Testis (tissue), 2 donors: ENCODE measurements around the gene HOMER1.

ENCODE experiments used
- POLR2A ChIP-seq: fragments of 450-650 bp; IDR thresholded peaks from one replicate; pipeline ENCODE4 v1.6.1; 2017; ENCODE audit warnings: antibody characterized with exemption, mild to moderate bottlenecking, moderate library complexity
- TF ChIP-seq, protein P1 (sequence below), 3 experiments: fragments of 450-650 bp in 2 of 3; fragments of 200-600 bp in 1 of 3; sonication (generic) in 1 of 3; IDR thresholded peaks; one replicate each; pipeline ENCODE4 v1.5.1; 2016 to 2019; ENCODE audit warnings: antibody characterized with exemption in 3 of 3, mild to moderate bottlenecking in 2 of 3, moderate library complexity in 1 of 3

DNA sequence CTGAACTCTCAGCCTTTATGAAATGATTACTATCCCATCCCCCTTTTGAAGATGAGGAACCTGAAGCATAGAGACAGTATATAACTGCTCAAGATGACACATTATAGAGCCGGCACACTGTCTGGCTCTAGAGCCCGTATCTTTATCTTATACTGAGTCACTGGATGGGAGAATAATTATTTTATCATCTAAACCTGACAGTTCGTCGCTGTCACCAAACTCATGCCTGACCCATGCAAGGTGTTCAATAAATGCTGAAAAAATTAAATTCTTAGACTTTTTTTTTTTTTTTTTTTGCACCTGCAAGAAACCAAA lies 38.8 kb downstream of the HOMER1 start:
- TF ChIP-seq, protein P1, sequence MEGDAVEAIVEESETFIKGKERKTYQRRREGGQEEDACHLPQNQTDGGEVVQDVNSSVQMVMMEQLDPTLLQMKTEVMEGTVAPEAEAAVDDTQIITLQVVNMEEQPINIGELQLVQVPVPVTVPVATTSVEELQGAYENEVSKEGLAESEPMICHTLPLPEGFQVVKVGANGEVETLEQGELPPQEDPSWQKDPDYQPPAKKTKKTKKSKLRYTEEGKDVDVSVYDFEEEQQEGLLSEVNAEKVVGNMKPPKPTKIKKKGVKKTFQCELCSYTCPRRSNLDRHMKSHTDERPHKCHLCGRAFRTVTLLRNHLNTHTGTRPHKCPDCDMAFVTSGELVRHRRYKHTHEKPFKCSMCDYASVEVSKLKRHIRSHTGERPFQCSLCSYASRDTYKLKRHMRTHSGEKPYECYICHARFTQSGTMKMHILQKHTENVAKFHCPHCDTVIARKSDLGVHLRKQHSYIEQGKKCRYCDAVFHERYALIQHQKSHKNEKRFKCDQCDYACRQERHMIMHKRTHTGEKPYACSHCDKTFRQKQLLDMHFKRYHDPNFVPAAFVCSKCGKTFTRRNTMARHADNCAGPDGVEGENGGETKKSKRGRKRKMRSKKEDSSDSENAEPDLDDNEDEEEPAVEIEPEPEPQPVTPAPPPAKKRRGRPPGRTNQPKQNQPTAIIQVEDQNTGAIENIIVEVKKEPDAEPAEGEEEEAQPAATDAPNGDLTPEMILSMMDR (IDR thresholded peaks at IDR 0.05), result no peak
- no peak for TF ChIP-seq POLR2A
